HG03066 (cell line): ENCODE measurements around the gene PPIP5K2.
"Not testable (repeated sequence)": the region's sequence is repeated elsewhere in the genome, so short reads cannot be mapped to it uniquely, and the experiment has no call there.

ENCODE experiments used
- ATAC-seq: cut with Tn5 transposase; IDR thresholded peaks from one replicate; pipeline ENCODE4 v1.9.1; 2021; ENCODE audit warnings: low read depth; ENCODE audit not compliant: unreplicated experiment

Gene PPIP5K2

DNA sequence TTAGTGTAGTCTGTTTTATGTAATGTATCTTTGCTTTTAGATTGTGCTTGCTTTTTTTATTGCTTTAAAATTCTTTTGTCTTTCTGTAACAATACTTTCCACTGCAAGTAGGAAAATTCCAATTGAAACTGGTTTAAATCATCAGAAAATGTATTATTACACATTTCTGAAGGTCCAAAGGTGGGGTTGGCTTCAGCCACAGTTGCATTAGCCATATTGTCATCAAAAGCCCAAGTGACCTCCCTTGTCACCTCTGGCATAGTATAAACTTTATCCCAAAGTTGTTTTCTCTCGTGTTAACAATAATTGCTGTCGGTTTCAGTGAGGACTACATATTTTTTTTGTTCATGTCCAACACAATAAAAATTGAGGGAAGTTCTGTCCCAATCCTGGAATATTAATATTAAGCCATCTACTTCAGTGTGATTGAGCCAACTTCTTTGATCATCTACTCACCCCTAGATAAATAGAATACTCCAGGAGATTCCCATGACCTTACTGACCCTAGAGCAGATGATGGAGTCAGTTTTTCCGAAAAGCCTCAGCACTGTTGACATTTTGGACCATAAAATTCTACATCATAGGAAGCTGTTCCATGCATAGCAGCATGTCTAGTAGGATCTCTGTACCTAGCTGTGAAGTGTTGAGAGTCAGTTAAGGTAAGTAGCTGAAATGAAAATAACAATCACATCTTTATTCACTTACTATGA lies 86.0 kb downstream of the PPIP5K2 start:
- no peak for ATAC-seq

DNA sequence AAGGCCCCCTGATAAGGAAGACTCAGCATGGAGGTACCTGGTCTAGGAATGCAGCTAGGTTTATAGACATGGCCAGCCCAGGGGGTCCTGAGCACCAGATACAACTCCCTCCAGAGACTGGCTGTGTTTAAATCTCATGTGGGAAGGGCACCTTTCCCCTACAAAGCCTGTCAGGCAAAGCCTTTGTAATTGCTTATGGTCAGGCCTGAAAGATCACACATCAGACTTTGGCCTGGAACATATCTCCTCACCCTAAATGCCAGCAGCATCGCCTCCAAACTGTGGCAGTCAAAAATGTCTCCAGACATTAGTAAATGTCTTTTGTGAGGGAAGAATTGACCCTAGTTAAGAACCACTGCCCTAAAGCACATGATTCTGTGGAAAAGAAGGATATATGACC lies 86.9 kb downstream of the PPIP5K2 start:
- no peak for ATAC-seq

DNA sequence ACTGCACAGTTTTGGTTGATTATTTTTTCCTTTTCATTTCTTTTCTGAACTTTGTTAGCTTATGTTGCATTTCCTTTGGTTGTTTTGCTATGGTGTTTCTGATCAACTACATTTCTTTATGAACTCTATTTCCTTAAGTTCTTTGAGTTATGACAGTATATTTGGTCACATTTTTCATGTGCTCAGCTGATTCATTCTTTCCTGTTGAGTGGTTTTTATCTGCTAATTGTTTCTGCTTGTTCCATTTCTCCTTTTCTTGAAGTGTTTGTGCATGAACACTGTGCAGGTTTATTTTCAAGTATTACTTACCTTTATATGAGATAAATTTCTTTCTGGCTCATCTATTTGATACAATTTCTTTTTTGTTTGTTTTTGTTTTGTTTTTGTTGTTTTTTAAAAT lies 87.6 kb downstream of the PPIP5K2 start:
- no peak for ATAC-seq

DNA sequence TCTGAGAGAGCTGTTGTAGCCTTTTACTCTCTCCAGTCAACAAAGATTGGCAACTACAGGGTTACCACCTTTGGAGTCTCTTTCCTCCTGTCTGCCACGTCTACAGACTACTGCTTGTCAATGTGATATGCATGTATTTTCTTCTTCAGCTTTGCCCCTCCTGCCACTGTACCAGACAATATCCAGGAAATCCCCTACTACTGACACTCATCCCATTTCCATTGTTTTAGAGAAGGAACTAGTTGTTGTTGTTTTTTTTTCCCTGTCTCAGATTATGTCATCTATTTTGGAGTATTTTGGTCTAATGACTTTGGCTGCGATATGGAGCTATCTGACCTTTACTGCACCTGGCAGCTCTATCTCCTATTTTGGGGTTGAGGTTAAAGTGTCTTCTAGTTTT lies 88.4 kb downstream of the PPIP5K2 start:
- no peak for ATAC-seq

DNA sequence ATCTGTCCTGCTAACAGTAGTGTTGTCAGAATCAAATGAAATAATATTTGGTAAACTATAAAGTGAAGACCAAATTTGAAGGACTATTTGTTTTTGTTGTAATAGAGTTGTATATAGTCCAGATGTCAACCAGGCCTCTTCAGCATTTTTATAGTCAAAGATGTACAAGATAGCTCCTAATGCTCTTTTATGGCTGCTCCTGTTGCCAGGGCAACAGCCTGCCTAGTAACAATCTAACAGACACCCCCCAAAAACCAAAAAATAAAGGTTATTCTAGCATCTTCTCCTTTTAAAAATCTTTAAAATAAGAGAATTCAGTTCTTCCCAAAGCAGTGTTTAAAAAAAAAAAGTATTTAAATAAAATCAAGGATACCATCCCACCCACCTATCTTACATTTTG lies 89.0 kb downstream of the PPIP5K2 start:
- no peak for ATAC-seq

DNA sequence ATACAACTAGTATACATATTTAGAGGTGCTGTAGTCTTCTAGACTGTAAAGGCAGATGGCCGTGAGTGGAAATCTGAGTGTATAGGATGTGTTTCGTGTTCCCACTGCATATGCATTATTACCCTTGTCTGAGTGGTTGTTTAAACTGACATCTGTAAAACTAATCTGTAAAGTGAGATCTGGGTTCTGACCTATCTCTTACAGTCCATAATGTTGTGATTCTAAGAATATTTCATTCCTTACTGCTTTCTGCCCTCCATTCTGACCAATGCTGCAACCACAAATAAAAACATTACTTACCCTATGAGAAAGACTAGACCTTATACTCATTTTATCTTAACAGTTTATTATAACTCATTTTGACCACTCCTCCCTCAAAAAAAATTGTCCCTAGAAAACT lies 90.9 kb downstream of the PPIP5K2 start:
- no peak for ATAC-seq

DNA sequence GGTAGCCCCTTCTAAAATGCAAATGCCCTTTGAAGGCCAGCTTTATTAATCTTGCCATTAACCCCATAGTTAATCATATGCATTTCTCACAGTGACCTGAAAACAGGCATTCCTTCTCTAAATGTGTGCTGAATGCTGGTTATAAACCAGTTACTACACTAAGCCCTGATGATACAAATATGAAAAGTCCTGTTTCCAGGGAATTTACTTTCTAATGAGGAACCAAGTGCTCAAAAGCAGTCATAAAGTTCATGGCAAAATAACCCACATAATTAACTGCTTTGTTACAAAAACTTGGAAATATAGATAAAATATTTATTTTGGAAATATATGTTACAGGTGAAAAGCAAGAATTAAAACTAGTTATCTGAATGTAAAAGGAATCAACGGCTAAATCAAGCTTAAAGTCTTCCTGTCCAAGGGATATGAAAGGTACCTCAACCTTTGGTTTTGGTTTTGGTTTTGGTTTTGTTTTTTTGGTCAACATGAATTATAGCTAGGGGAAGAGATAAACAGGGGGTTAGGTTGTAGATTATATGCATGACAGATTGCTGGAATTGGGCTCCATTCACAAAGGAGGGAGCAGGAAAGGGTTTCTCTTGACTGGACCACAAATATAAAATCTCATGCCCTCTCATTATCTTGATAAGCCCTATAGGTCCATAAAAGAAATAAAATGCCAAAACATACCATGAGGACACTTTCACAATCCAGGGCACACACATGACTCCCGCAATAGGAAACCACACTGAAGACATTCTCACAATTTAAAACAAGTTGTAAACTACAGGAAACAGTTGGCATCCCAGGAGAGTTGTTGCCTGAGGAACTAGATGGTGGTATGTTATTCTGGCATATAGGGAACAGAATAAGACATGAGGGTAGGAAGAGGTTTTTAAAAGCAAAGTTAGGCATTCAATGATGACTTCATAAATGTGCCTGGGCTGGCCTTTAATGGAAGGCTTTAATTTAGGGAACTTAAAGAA lies 91.8 kb downstream of the PPIP5K2 start:
- ATAC-seq = peak; percentile 82

DNA sequence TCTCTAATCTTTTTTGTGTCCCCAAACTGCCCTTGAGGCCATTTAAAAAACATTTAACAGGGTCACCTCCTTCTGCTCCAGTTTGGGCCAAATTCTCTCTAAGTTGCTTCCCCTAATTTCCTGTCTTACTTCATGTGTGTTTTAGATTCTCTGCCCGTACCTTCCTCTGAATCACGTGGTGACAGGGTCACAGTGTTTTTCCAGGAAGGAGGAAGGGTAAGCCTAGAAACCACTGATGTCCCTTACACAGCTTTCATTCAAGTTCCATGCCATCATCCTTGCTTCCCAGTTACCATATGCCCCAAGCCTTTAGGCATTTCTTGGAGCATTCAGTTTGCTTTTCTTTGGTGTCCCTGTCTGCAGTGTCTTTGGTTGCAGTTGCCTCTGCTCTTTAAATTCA lies 96.0 kb downstream of the PPIP5K2 start:
- ATAC-seq = no peak

DNA sequence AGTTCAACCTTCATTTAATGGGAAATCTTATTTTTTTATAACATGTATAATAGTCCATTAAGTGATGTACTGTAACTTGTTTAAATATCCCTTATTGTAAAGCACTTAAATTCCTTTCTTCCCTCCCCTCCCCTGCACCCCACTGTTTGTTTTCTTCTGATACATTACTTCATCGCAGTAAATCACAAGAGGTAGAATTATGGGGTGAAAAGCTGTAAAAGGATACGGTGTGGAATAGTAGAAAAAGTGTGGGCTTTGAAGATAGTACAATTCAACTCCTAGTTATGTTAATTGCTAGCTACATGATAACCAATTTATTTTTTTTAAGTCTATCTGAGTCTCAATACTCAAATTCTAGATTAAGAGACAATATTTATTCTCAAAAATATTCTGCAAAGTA lies 96.6 kb downstream of the PPIP5K2 start:
- no peak for ATAC-seq

DNA sequence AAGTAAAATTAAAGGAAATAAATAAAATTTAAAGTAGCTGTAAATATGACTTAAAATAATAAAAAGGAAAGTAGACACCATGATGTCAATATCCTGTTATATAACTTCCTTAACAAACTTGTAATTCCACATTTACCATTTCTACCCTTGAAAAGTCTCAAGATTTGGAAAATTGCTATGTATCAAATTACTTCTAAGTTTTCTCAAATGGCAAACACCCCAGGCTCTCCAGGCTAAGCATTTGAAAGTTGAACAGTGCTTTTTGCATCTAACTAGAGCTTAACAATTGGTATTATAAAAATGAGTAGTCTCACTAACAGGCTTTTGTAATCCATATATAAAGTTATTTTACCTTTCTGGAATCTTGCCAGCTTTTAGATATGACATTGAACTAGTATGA lies 97.0 kb downstream of the PPIP5K2 start:
- ATAC-seq = no peak

DNA sequence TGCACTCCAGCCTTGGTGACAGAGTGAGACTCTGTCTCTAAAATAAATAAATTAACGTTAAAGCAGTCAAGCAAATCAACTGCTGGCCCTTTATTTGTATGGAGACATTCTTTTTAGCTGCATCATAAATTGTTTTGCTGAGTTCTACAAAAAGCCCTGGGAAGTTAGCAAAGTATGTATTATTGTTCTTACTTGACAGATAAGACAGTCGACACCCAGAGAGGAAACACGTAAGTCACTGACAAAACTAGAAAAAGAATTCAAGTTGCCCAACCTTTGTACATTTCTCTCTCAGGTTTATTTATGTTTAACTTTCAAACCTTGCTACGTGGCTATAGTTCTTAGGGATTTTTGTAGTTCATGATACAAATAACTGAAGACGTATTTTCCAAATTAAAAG lies 98.1 kb downstream of the PPIP5K2 start:
- no peak for ATAC-seq

DNA sequence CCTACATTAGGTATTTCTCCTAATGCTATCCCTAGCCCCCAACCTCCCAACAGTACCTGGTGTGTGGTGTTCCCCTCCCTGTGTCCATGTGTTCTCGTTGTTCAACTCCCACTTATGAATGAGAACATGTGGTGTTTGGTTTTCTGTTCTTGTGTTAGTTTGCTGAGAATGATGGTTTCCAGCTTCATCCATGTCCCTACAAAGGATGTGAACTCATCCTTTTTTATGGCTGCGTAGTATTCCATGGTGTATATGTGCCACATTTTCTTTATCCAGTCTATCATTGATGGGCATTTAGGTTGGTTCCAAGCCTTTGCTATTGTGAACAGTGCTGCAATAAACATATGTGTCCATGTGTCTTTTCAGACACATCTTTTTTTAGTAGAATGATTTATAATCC lies 99.0 kb downstream of the PPIP5K2 start:
- ATAC-seq = not testable (repeated sequence)

DNA sequence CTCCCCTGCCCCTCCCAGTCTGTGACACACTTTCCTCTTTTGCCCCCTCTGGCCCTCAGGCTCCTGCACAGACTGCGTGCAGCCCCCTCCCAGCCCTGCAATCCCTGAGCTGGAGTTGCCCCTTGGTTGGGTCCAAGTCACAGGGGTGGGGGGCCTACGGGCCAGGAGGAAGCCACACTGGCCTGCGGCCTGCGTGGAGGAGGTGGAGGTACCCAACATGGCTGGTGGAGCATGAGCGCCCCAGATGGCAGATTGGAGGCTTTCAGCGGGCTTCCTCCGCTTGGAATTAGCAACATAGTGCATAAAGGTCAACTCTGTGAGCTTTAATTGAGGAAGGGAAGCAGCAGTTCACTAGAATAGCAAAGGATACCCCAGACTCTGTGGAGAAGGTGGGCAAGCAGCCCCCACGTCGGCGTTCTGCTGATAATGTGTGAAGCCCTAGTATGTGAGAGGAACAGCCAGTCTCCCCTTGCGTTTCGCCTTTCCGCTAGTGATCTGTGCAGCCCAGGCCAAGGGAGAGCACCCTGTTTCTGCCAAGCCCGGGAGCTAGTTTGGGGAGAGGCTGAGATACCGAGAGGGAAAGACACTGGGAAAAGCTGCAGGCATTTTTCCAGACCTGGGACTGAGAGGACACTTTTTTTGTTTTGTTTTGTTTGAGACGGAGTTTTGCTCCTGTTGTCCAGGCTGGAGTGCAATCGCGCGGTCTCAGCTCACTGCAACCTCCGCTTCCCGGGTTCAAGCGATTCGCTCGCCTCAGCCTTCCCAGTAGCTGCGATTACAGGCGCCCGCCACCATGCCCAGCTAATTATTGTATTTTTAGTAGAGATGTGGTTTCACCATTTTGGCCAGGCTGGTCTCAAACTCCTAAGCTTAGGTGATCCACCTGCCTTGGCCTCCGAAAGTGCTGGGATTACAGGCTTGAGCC lies 103.2 kb downstream of the PPIP5K2 start:
- ATAC-seq = no peak

DNA sequence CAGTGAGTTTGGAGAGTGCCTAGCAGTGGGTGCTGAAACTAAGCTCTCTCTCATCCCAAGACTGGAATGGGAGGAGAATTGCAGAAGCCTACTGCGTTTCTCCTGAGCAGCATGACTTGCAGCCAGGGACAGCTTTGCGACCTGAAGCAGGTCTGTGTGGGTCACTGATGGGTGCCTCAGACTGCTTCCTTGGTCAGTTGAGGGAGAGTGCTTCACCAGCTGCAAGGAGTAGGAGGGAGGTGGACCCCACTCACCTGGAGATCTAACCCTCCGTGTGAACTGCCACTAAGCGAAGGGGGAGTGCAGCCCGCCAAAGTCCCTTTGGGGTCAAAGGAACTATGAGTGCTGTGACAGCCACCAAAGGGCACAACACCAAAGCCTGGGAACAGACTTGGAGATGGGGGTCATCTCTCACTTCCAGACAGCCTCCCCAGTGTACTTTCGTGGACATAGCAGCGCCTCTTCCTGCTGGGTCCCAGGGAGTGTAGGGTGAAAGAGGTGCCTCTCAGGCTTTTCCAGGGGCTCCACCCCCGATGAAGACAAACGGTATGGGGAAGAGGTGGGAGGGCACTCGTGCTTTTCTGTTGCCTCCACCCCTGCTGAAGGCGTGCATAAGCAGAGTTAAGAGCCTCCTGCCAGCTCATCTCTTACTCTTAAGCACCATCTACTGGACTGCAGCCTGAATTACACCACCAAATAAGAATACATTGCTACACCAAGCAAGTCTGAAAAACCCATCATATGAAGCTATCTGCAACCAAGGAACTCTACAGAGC lies 104.2 kb downstream of the PPIP5K2 start:
- peak; percentile 97 for ATAC-seq

DNA sequence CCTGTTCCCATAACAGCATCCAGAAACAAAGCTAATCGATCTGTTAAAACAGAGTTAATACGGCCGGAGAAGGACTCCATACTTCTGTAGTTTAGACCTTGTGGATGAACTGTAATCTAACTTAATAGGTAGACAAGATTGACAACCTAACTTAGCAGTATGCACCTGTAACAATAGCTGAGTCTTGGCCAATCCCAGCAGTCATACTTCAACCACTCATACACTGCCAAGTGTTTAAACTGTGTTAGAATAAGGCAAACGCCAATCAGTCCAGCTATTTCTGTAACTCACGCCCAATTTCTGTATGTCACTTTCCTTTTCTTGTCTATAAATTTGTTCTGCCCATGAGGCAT lies 104.8 kb downstream of the PPIP5K2 start:
- no peak for ATAC-seq

DNA sequence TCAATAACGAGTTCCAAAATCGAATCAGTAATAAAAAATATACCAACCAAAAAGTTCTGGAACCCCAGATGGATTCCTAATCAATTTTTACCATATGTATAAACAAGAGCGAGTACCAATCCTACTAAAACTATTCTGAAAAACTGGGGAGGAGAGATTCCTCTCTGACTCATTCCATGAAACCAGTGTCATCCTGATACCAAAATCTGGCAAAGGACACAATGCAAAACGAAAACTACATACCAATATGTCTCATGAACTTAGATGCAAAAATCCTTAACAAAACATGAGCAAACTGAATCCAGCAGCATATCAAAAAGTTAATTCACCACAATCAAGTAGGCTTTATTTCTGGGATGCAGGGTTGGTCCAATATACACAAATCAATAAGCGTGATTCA lies 108.0 kb downstream of the PPIP5K2 start:
- no peak for ATAC-seq

DNA sequence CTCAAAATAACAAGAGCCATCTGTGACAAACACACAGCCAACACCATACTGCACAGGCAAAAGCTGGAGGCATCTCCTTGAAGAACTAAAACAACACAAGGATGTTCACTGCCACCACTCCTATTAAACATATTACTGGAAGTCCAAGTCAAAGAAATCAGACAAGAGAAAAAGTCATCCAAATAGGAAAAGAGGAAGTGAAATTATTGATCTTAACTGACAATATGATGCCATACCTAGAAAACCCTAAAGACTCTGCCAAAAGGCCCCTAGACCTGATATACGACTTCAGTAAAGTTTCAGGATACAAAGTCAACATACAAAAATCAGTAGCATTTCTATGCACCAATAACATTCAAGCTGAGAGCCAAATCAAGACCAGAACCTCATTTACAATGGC lies 108.5 kb downstream of the PPIP5K2 start:
- no peak for ATAC-seq

DNA sequence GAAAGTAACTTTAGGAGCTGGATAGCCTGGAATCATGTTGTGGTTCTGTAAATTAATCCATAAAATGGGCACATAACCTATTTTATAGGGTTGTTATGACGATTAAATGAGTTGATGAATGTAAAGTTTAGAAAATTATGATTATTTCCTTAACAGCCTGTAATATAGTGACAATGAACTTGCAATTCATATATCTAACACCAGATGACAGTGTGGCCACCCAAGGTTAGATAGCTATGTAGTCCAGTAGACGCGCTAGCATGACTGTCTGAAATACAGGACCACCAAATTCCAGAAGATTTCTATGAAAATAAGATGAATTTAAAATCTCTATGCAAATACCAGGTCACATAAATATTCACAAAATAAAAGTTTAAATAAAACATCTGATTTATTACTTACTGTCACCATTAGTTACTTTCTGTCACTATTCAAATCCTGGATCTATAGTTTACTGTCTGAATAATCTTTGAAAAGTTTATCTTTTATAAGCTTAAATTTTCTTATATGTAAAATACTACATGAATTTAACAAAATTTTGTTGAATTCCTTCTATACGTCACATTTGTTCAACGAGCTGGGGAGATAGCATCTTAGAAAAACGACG lies 112.4 kb downstream of the PPIP5K2 start:
- peak; percentile 77 for ATAC-seq

DNA sequence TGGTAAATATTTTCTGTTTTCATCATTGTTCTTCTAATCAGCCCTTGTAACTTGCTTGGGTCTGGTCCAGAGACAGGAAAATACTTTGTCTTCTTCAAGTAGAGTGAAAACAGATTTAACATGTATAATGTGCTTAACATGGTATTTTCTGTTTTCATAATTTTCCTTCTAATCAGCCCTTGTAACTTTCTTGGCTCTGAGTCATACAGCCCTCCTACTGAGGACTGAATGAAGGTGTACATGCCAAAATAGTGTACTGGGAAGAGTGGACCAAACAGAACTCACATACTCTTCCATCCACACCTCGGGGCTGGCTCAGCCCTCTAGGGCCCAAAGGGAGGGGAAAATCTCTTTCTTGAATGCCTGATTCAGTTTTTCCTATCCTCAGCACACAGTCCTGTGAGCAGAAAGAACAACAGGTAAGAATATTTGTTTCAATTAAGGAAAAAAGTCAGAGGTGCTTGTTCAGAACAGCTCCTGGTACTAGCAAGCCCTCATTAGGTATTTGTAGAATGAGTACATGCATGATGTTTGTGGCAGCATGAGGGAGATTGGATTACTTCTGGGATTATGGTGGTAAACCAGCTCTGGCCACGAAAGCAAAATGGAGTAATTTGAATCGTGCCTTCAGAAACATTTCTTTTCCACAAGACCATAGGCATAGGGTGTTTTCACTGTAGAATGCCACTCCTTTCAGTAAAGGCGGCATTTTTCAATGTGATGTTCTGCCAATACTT lies 114.3 kb downstream of the PPIP5K2 start:
- ATAC-seq = no peak
